ENCODE measurements around the gene BTF3L4.

GRCh38 chr1:52139817-52140540, 83.9 kb downstream of the BTF3L4 start:
- TF ChIP-seq CTCF (IDR thresholded peaks at IDR 0.05): no peak
- no peak for TF ChIP-seq POLR2A (IDR thresholded peaks at IDR 0.05)

All from body of pancreas (tissue), 4 donors.